Activated T-cell treated with anti-CD3 and anti-CD28 coated beads for 4 hours (primary cell): ENCODE data around the gene PA2G4.
"Not testable (repeated sequence)": the region's sequence is repeated elsewhere in the genome, so short reads cannot be mapped to it uniquely, and the experiment has no call there.

Source experiments
- DNase-seq: peaks from one replicate; pipeline ENCODE4 v3.0.0-alpha.2; 2020

PA2G4 gene

DNA sequence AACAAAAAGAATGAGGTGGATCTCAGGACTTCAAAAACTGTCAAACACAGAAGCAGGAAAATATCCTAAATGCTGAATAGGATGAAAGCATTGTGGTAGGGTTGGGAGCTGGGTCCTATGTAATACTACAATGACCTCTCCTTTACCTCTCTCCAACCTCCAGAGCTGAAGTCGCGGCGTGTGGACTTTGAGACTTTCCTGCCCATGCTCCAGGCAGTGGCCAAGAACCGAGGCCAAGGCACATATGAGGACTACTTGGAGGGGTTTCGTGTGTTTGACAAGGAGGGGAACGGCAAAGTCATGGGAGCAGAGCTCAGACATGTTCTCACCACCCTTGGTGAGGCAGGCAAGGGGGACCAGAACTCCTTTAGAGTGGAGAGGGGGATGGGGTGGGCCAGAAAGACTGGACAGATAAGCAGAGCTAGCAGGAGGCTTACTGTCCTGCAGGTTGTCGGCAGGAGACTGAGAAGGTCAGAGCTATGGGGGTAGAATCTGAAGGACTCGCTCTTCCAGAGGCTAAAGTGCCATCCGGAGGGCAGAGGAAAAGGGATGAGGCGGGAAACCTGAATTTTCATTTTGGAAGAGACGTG, 51.0 kb downstream of the PA2G4 start:
- no peak for DNase-seq

DNA sequence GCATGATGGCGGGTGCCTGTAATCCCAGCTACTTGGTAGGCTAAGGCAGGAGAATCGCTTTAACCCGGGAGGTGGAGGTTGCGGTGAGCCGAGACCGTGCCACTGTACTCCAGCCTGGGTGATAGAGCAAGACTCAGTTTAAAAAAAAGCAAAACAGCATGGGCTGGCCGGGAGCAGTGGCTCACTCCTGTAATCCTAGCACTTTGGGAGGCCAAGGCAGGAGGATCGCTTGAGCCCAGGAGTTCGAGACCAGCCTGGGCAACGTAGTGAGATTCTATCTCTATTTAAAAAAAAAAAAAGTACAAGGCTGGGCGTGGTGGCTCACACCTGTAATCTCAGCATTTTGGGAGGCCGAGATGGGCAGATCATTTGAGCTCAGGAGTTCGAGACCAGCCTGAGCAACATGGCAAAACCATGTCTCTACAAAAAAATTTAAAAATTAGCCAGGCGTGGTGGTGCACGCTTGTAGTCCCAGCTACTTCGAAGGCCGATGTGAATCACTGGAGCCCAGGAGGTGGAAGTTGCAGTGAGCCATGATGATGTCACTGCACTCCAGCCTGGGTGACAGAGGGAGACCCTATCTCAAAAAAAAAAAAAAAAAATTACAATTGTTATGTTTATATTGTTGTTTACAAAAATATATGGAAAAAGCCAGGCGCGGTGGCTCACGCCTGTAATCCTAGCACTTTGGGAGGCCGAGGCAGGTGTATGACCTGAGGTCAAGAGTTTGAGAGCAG, 52.3 kb downstream of the PA2G4 start:
- not testable (repeated sequence) for DNase-seq

- DNase-seq, result peak; percentile 38
These were observed 53.1 kb downstream of the PA2G4 start for GRCh38 chr12:56157201-56158028.

- DNase-seq, result peak; percentile 87
These were observed 53.9 kb downstream of the PA2G4 start, which contains the start of gene MYL6 for GRCh38 chr12:56158029-56158925. TSS of gene MYL6 (plus strand) at chr12:56158359. CDS start at chr12:56158402, 43 bp downstream.

DNA sequence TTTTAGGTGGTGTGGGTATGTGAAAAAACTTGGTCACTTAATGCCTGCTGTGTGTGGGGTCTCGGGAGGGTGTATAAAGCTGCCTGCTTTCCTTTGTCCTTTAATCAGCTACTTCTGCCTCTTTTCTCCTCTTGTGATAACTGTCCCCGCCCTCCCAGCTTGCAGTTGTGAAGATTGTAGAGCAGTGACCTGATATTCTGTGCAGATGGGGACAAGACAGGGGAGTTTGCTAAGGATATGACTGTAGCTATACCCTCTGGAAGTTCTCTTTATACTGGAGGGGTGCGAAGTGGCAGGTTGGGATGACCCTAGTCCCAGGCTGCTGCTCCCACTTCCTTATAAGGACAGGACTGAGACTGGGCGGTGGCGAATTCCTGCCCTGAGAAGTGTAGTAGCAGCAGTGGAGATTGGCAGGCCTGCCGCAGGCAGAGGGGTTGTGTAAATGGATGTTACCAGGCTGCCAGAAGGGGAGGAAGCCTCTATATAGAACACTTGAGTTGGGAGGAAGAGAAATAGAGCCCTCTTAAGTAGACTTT, 54.6 kb downstream of the PA2G4 start:
- DNase-seq, result no peak

DNA sequence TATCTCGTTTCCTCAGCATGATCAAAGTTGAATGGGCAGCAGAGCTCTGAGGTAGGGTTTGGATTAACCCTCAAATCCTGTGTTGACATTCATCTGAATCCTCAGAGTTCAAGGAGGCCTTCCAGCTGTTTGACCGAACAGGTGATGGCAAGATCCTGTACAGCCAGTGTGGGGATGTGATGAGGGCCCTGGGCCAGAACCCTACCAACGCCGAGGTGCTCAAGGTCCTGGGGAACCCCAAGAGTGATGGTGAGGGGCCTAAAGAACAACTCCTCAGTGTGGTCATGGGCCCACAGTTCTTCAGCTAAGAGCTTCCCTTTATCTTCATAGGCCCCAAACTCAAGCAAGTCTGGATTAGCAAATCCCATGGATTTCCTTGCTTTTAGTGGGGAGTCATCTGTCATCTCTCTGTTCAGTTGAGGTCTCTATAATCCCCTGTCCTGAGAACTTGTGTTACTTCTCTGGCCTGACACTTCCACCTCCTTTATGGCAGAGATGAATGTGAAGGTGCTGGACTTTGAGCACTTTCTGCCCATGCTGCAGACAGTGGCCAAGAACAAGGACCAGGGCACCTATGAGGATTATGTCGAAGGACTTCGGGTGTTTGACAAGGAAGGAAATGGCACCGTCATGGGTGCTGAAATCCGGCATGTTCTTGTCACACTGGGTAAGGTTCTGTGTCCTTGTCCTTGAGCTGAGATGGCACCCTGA, 55.3 kb downstream of the PA2G4 start:
- DNase-seq, result no peak

DNA sequence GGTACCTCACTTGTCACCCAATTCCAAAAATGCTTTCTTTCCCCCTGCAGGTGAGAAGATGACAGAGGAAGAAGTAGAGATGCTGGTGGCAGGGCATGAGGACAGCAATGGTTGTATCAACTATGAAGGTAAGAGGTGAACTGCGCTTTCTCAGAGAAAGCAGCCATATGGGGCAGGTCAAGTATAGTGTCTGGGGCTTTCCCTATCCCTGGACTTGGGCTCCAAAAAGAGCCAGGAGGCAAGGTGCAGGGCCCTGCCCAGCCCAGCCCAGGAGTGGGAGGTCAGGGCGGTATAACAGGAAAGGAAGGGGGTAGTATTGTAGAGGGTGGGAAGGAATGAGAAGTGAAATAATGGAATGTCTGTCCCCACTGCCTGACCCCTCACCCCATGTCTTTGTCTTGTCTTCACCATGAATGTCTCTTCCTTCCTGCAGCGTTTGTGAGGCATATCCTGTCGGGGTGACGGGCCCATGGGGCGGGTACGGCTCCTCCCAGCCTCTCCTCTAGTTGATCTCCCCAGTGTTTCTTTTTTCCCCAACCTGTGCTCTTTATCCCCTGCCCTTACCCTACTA, 55.9 kb downstream of the PA2G4 start:
- peak; percentile 47 for DNase-seq

DNA sequence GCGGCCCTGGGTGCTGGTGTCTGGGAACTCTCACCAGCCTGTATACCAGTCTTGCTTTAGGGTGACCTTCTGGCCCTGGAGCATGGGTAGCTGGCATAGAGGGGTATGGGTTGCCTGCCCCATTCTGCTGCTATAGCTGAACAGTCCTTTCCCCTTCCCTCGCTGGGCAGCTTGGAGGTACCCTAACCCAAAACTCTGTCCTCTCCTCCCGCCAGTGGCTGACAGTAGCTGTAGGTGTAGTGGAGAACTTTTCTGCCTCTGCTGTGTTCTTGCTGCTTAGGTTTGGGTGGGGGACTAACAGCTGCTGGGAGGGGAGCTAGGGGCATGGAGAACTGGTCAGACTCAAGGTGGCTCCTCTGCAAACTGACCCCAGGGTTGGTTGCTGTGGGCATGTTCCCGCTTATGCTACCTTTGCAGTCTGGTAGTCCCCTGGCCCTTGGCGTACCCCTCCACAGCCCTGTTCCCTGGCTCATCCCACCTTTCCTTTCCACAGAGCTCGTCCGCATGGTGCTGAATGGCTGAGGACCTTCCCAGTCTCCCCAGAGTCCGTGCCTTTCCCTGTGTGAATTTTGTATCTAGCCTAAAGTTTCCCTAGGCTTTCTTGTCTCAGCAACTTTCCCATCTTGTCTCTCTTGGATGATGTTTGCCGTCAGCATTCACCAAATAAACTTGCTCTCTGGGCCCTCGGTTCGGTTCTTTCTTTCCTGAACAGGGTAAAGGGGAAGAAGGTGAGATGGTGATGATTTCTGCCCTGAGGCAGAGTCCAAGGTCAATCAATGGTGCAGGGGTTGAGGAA, 56.7 kb downstream of the PA2G4 start:
- DNase-seq, result no peak

DNA sequence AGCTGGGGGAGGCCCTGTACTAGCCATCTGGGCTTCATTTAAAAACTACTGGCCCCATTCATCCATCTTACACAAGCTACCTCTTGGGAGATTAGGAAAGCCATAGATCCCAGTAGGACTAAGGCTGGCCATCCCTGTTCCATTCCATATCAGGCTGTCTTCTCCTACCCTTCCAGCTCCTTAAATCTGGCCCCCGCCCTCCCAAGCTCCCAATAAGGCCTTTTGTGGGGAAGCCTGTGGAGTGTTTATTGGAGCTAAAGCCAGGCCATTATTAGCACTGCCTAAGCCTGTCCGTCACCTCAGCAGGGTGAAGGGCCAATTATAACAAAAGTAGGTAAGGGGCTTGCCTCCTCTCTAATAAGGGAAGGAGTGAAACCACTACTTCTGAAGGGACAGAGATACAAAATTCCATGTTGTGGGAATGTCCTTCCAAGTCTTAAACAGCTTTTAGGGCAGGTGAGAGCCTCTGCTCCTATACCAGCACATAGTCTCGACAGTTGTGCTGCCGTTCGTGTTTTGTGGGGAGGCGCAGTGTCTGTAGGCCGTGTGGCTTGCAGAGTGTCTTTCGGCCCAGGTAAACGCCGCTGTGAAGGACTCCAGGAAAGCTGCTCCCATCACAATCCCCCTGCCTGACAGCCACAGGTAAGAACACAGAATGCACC, 57.5 kb downstream of the PA2G4 start:
- DNase-seq, result no peak

DNA sequence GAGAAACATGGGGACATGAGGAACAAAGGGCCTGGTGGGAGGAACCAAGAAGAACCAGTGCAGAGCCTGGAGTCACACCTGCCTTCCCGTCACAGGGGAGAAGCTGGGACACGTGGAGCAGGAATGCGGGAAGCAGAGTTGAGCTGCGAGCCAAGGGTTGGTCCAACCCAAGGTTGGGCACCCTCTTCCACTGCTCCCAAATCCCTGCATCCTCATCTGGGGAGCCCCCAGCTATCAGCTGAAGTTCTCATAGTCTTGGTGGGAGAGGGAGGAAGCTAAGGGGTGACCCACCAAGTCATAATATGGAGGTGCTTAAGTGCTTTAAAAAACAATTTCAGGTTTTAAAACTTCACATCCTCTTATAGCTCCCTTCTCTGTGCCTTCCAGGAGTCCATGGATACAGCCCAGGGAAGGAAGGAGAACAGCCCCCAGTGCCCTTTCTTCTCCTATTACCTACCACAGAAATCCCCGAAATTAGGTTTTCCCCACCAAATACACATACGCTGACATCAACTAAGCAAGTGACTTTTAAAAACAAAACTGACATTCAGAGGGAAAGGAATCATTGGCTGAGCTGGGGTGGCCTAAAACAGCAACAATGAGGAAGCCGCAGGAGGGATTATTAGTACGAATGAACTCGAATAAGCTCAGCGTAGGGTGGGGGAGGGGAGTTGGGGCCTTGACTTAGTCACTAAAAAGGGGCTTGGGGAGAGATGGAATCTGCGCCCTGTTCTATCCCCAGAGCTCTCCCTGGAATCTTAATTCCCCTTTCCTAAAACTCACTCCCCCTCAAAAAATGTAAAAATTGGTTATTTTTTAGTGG, 58.3 kb downstream of the PA2G4 start:
- DNase-seq, result no peak
